ENCODE results near the gene OTOGL.

OTOGL gene

DNA sequence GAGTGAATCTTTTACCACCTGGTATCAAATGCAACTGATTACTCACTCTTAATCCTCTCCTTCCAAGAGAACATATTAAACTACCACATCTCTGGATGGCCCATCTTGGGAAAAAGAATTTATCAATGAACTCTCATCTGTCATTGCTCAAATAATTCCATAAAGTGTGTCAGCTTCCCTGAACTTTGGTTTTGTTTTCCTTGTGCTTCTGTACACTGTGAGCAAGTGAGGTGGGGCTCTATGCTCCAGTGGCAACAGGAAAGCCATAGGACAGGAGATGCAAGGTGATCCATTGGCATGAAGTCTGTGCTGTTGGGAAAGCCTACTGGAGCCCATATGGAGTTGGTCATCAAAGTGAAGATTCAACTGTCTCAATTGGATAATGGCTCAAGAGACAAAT lies 17.4 kb downstream of the OTOGL start:
- TF ChIP-seq ESRRG (CRISPR knock-in tag; IDR thresholded peaks at IDR 0.05) (no peak), POU6F1 (CRISPR knock-in tag; IDR thresholded peaks at IDR 0.05; ENCODE audit: borderline replicate concordance, low read depth) (no peak), ZC3H10 (CRISPR knock-in tag; IDR thresholded peaks at IDR 0.05) (no peak), GLIS3 (CRISPR knock-in tag; IDR thresholded peaks at IDR 0.05) (no peak), TCF4 (CRISPR knock-in tag; IDR thresholded peaks at IDR 0.05; ENCODE audit: borderline replicate concordance) (no peak), RARB (CRISPR knock-in tag; IDR thresholded peaks at IDR 0.05) (no peak), CSDC2 (CRISPR knock-in tag; IDR thresholded peaks at IDR 0.05) (no peak), OSR1 (CRISPR knock-in tag; IDR thresholded peaks at IDR 0.05) (no peak), ISL1 (CRISPR knock-in tag; IDR thresholded peaks at IDR 0.05) (no peak), SNAI2 (CRISPR knock-in tag; IDR thresholded peaks at IDR 0.05) (no peak), TOX (CRISPR knock-in tag; IDR thresholded peaks at IDR 0.05; ENCODE audit: borderline replicate concordance) (no peak), PPARA (CRISPR knock-in tag; IDR thresholded peaks at IDR 0.05; ENCODE audit: borderline replicate concordance) (no peak), ZNF565 (CRISPR knock-in tag; conservative IDR thresholded peaks at IDR 0.05; ENCODE audit: low read depth) (no peak)
- TF ChIP-seq, protein P1, sequence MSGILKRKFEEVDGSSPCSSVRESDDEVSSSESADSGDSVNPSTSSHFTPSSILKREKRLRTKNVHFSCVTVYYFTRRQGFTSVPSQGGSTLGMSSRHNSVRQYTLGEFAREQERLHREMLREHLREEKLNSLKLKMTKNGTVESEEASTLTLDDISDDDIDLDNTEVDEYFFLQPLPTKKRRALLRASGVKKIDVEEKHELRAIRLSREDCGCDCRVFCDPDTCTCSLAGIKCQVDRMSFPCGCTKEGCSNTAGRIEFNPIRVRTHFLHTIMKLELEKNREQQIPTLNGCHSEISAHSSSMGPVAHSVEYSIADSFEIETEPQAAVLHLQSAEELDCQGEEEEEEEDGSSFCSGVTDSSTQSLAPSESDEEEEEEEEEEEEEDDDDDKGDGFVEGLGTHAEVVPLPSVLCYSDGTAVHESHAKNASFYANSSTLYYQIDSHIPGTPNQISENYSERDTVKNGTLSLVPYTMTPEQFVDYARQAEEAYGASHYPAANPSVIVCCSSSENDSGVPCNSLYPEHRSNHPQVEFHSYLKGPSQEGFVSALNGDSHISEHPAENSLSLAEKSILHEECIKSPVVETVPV (CRISPR knock-in tag; IDR thresholded peaks at IDR 0.05): no peak
- ATAC-seq: no peak

DNA sequence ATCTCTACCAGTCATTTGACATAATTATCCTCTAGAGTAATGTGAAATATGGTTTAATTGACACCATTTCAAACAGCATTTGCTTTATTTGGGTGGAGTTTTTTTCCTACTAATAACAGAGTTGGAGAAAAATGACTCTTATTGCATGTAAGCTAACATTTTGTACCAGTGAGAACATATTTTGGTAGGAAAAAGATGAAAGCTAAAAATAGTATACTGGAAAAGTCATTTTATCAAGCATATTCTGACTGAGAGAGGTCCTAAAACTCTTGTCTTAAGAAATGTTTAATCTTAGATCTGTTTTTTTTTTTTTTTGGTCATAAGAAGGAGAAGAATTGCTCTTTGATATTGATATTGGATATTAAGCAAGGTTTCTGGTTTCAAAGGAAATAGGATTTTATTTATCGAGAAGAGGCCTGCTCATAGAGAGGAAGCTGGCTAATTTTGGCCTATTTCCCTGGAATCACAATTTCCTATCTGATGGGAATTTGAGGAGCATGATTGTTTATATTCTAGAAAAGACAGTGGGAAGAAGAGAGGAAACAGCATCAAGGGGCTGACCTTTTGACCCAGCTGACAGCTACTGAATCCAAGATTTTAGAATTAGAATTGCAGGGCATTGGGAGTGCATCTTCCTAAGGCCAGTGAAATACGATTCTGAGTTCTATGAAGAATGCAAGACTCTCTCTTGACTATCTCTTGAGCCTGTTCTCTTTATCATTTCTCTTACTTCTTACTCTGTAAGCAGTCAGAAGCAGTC lies 19.4 kb downstream of the OTOGL start:
- no peak for TF ChIP-seq CSDC2 (CRISPR knock-in tag; IDR thresholded peaks at IDR 0.05)
- no peak for TF ChIP-seq OSR1 (CRISPR knock-in tag; IDR thresholded peaks at IDR 0.05)
- no peak for TF ChIP-seq GLIS3 (CRISPR knock-in tag; IDR thresholded peaks at IDR 0.05)
- TF ChIP-seq CREB5 (CRISPR knock-in tag; IDR thresholded peaks at IDR 0.05; ENCODE audit: low read depth): no peak
- TF ChIP-seq, protein P2, sequence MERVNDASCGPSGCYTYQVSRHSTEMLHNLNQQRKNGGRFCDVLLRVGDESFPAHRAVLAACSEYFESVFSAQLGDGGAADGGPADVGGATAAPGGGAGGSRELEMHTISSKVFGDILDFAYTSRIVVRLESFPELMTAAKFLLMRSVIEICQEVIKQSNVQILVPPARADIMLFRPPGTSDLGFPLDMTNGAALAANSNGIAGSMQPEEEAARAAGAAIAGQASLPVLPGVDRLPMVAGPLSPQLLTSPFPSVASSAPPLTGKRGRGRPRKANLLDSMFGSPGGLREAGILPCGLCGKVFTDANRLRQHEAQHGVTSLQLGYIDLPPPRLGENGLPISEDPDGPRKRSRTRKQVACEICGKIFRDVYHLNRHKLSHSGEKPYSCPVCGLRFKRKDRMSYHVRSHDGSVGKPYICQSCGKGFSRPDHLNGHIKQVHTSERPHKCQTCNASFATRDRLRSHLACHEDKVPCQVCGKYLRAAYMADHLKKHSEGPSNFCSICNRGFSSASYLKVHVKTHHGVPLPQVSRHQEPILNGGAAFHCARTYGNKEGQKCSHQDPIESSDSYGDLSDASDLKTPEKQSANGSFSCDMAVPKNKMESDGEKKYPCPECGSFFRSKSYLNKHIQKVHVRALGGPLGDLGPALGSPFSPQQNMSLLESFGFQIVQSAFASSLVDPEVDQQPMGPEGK (CRISPR knock-in tag; IDR thresholded peaks at IDR 0.05; ENCODE audit: borderline replicate concordance): no peak
- no peak for TF ChIP-seq RARB (CRISPR knock-in tag; IDR thresholded peaks at IDR 0.05)
- no peak for TF ChIP-seq ZC3H10 (CRISPR knock-in tag; IDR thresholded peaks at IDR 0.05)

GRCh38 chr12:80120994-80121393 lies 21.7 kb downstream of the OTOGL start:
- ATAC-seq: no peak
- TF ChIP-seq ISL1 (CRISPR knock-in tag; IDR thresholded peaks at IDR 0.05) (no peak), CREB5 (CRISPR knock-in tag; IDR thresholded peaks at IDR 0.05; ENCODE audit: low read depth) (no peak), OSR1 (CRISPR knock-in tag; IDR thresholded peaks at IDR 0.05) (no peak), CSDC2 (CRISPR knock-in tag; IDR thresholded peaks at IDR 0.05) (no peak), TSHZ2 (CRISPR knock-in tag; IDR thresholded peaks at IDR 0.05) (no peak), RARB (CRISPR knock-in tag; IDR thresholded peaks at IDR 0.05) (no peak), TOX (CRISPR knock-in tag; IDR thresholded peaks at IDR 0.05; ENCODE audit: borderline replicate concordance) (no peak), BACH2 (CRISPR knock-in tag; IDR thresholded peaks at IDR 0.05; ENCODE audit: borderline replicate concordance) (no peak), POU6F1 (CRISPR knock-in tag; IDR thresholded peaks at IDR 0.05; ENCODE audit: borderline replicate concordance, low read depth) (no peak), ESRRG (CRISPR knock-in tag; IDR thresholded peaks at IDR 0.05) (no peak), ARNTL (CRISPR knock-in tag; IDR thresholded peaks at IDR 0.05; ENCODE audit: borderline replicate concordance, low read depth) (no peak), ZFP30 (CRISPR knock-in tag; IDR thresholded peaks at IDR 0.05) (no peak), ZFP3 (CRISPR knock-in tag; IDR thresholded peaks at IDR 0.05) (no peak), ZC3H10 (CRISPR knock-in tag; IDR thresholded peaks at IDR 0.05) (no peak), ZNF565 (CRISPR knock-in tag; conservative IDR thresholded peaks at IDR 0.05; ENCODE audit: low read depth) (no peak)
- TF ChIP-seq, protein P1 (CRISPR knock-in tag; IDR thresholded peaks at IDR 0.05): no peak

More for the DNA sequence above, 19.4 kb downstream of the OTOGL start:
- ATAC-seq: no peak; the same call in 2 of the 3 replicates
